WTC11 (cell line): ENCODE data around the gene SHMT1.

Experiments
- ELF4 ChIP-seq: sonication (generic); formaldehyde crosslinking; IDR thresholded peaks from 2 replicates; pipeline ENCODE4 v1.8.1; 2022; ENCODE audit warnings: low read depth, mild to moderate bottlenecking, moderate library complexity, missing genetic modification reagents
- FOXP1 ChIP-seq: sonication (generic); formaldehyde crosslinking; IDR thresholded peaks from 2 replicates; pipeline ENCODE4 v1.8.0; 2022; ENCODE audit warnings: missing genetic modification reagents, mild to moderate bottlenecking, moderate library complexity, borderline replicate concordance
- GABPB1 ChIP-seq: sonication (generic); formaldehyde crosslinking; IDR thresholded peaks from 2 replicates; pipeline ENCODE4 v1.8.1; 2023; ENCODE audit warnings: mild to moderate bottlenecking, missing genetic modification reagents
- RELA ChIP-seq: sonication (generic); formaldehyde crosslinking; IDR thresholded peaks from 2 replicates; pipeline ENCODE4 v1.8.1; 2022; ENCODE audit warnings: missing genetic modification reagents, mild to moderate bottlenecking, borderline replicate concordance
- ZNF232 ChIP-seq: sonication (generic); formaldehyde crosslinking; IDR thresholded peaks from 2 replicates; pipeline ENCODE4 v1.8.0; 2022; ENCODE audit warnings: mild to moderate bottlenecking, missing genetic modification reagents
- ZNF671 ChIP-seq: fragments of 250-450 bp; sonication (Bioruptor Pico); IDR thresholded peaks from 2 replicates; pipeline ENCODE4 v1.8.0; 2021; ENCODE audit warnings: mild to moderate bottlenecking
- TF ChIP-seq, protein P1 (sequence below): sonication (generic); formaldehyde crosslinking; IDR thresholded peaks from 2 replicates; pipeline ENCODE4 v1.8.0; 2022; ENCODE audit warnings: mild to moderate bottlenecking, missing genetic modification reagents
- TF ChIP-seq, protein P2 (sequence below): fragments of 200-600 bp; IDR thresholded peaks from 2 replicates; pipeline ENCODE4 v1.8.0; 2022; ENCODE audit warnings: antibody characterized with exemption
- TF ChIP-seq, protein P3 (sequence below): sonication (generic); formaldehyde crosslinking; conservative IDR thresholded peaks from 2 replicates; pipeline ENCODE4 v1.8.1; 2023; ENCODE audit warnings: mild to moderate bottlenecking, low read depth, missing genetic modification reagents, moderate library complexity
- TF ChIP-seq, protein P4 (sequence below): sonication (generic); formaldehyde crosslinking; IDR thresholded peaks from 2 replicates; pipeline ENCODE4 v1.8.0; 2023; ENCODE audit warnings: missing genetic modification reagents, mild to moderate bottlenecking, borderline replicate concordance
- TF ChIP-seq, protein P5 (sequence below): sonication (generic); formaldehyde crosslinking; IDR thresholded peaks from 2 replicates; pipeline ENCODE4 v1.8.1; 2023; ENCODE audit warnings: mild to moderate bottlenecking, missing genetic modification reagents

DNA sequence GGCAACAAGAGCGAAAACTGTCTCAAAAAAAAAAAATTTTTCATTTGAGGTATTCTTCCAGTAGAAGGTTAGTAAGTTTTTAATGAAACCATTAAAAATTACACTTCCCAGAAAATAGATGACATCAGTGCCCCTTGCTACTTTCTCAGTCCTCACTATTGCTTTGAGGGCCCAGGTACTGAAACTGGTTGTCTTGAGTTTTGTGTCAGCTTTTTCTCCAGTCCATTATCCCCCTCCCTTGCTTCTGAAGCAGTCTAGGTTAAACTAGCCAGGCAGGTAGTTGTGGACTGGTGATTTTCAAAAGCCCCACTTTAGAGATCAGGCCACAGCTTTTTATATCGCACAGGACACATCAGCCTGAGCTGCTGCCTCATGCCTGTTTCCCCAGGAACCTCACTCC, 37.3 kb downstream of the SHMT1 start:
- TF ChIP-seq ZNF232 (CRISPR knock-in tag) (no peak), ELF4 (CRISPR knock-in tag) (no peak), FOXP1 (no peak), RELA (CRISPR knock-in tag) (no peak), ZNF671 (no peak), GABPB1 (CRISPR knock-in tag) (no peak)
- TF ChIP-seq, protein P1, sequence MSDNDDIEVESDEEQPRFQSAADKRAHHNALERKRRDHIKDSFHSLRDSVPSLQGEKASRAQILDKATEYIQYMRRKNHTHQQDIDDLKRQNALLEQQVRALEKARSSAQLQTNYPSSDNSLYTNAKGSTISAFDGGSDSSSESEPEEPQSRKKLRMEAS (CRISPR knock-in tag): no peak
- TF ChIP-seq, protein P2, sequence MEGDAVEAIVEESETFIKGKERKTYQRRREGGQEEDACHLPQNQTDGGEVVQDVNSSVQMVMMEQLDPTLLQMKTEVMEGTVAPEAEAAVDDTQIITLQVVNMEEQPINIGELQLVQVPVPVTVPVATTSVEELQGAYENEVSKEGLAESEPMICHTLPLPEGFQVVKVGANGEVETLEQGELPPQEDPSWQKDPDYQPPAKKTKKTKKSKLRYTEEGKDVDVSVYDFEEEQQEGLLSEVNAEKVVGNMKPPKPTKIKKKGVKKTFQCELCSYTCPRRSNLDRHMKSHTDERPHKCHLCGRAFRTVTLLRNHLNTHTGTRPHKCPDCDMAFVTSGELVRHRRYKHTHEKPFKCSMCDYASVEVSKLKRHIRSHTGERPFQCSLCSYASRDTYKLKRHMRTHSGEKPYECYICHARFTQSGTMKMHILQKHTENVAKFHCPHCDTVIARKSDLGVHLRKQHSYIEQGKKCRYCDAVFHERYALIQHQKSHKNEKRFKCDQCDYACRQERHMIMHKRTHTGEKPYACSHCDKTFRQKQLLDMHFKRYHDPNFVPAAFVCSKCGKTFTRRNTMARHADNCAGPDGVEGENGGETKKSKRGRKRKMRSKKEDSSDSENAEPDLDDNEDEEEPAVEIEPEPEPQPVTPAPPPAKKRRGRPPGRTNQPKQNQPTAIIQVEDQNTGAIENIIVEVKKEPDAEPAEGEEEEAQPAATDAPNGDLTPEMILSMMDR: no peak
- TF ChIP-seq, protein P3, sequence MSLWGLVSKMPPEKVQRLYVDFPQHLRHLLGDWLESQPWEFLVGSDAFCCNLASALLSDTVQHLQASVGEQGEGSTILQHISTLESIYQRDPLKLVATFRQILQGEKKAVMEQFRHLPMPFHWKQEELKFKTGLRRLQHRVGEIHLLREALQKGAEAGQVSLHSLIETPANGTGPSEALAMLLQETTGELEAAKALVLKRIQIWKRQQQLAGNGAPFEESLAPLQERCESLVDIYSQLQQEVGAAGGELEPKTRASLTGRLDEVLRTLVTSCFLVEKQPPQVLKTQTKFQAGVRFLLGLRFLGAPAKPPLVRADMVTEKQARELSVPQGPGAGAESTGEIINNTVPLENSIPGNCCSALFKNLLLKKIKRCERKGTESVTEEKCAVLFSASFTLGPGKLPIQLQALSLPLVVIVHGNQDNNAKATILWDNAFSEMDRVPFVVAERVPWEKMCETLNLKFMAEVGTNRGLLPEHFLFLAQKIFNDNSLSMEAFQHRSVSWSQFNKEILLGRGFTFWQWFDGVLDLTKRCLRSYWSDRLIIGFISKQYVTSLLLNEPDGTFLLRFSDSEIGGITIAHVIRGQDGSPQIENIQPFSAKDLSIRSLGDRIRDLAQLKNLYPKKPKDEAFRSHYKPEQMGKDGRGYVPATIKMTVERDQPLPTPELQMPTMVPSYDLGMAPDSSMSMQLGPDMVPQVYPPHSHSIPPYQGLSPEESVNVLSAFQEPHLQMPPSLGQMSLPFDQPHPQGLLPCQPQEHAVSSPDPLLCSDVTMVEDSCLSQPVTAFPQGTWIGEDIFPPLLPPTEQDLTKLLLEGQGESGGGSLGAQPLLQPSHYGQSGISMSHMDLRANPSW (CRISPR knock-in tag): no peak
- TF ChIP-seq, protein P4, sequence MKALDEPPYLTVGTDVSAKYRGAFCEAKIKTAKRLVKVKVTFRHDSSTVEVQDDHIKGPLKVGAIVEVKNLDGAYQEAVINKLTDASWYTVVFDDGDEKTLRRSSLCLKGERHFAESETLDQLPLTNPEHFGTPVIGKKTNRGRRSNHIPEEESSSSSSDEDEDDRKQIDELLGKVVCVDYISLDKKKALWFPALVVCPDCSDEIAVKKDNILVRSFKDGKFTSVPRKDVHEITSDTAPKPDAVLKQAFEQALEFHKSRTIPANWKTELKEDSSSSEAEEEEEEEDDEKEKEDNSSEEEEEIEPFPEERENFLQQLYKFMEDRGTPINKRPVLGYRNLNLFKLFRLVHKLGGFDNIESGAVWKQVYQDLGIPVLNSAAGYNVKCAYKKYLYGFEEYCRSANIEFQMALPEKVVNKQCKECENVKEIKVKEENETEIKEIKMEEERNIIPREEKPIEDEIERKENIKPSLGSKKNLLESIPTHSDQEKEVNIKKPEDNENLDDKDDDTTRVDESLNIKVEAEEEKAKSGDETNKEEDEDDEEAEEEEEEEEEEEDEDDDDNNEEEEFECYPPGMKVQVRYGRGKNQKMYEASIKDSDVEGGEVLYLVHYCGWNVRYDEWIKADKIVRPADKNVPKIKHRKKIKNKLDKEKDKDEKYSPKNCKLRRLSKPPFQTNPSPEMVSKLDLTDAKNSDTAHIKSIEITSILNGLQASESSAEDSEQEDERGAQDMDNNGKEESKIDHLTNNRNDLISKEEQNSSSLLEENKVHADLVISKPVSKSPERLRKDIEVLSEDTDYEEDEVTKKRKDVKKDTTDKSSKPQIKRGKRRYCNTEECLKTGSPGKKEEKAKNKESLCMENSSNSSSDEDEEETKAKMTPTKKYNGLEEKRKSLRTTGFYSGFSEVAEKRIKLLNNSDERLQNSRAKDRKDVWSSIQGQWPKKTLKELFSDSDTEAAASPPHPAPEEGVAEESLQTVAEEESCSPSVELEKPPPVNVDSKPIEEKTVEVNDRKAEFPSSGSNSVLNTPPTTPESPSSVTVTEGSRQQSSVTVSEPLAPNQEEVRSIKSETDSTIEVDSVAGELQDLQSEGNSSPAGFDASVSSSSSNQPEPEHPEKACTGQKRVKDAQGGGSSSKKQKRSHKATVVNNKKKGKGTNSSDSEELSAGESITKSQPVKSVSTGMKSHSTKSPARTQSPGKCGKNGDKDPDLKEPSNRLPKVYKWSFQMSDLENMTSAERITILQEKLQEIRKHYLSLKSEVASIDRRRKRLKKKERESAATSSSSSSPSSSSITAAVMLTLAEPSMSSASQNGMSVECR (CRISPR knock-in tag): no peak
- TF ChIP-seq, protein P5, sequence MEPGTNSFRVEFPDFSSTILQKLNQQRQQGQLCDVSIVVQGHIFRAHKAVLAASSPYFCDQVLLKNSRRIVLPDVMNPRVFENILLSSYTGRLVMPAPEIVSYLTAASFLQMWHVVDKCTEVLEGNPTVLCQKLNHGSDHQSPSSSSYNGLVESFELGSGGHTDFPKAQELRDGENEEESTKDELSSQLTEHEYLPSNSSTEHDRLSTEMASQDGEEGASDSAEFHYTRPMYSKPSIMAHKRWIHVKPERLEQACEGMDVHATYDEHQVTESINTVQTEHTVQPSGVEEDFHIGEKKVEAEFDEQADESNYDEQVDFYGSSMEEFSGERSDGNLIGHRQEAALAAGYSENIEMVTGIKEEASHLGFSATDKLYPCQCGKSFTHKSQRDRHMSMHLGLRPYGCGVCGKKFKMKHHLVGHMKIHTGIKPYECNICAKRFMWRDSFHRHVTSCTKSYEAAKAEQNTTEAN (CRISPR knock-in tag): no peak
